HL-60 (cell line): ENCODE data around the gene SMAD4.

Source experiments
- DNase-seq, 2 experiments: peaks; one replicate each; pipeline ENCODE4 v3.0.0-alpha.2; 2010 to 2020; ENCODE audit warnings: low read depth in 1 of 2, low spot score in 1 of 2
- H3K27ac ChIP-seq: fragments of 250-450 bp; sonication (Bioruptor Pico); replicated peaks from 2 replicates; pipeline ENCODE4 v1.5.1; 2020; ENCODE audit warnings: mild to moderate bottlenecking, moderate library complexity
- H3K27me3 ChIP-seq: fragments of 250-450 bp; sonication (Bioruptor Pico); 2 replicates; pipeline ENCODE4 v1.5.1; 2021; ENCODE audit warnings: mild to moderate bottlenecking, moderate library complexity; ENCODE audit not compliant: insufficient read depth, poor library complexity, severe bottlenecking
- H3K4me3 ChIP-seq: replicated peaks from 2 replicates; pipeline ENCODE4 v1.5.1; 2011; ENCODE audit warnings: mild to moderate bottlenecking, control low read depth, low read length; ENCODE audit not compliant: insufficient read depth
- CTCF ChIP-seq: IDR thresholded peaks from one replicate; pipeline ENCODE4 v1.5.1; 2011; ENCODE audit warnings: low read length, control low read depth, inconsistent platforms; ENCODE audit not compliant: insufficient read depth
- GABPA ChIP-seq: IDR thresholded peaks from 2 replicates; pipeline ENCODE4 v1.6.1; 2012; ENCODE audit warnings: low read depth
- POLR2AphosphoS5 ChIP-seq: IDR thresholded peaks from 2 replicates; pipeline ENCODE4 v1.6.1; 2012; ENCODE audit warnings: low read depth
- REST ChIP-seq: IDR thresholded peaks from 2 replicates; pipeline ENCODE4 v1.6.1; 2012; ENCODE audit warnings: low read depth; ENCODE audit not compliant: insufficient replicate concordance
- SPI1 ChIP-seq: IDR thresholded peaks from 2 replicates; pipeline ENCODE4 v1.6.1; 2012; ENCODE audit warnings: low read depth, mild to moderate bottlenecking, borderline replicate concordance

Gene SMAD4

GRCh38 chr18:51017140-51017879 is 12.7 kb upstream of the SMAD4 start:
- no peak for DNase-seq
- Histone ChIP-seq H3K27me3 (no peaks in the 10 kb centered on the region), H3K27ac (no peak overlapping the region), H3K4me3 (no peak overlapping the region)
- no peak for TF ChIP-seq GABPA
- no peak for TF ChIP-seq SPI1
- no peak for TF ChIP-seq CTCF
- TF ChIP-seq REST, result no peak
- no peak for TF ChIP-seq POLR2AphosphoS5

GRCh38 chr18:51020536-51020935 is 9.5 kb upstream of the SMAD4 start:
- H3K27me3 ChIP-seq, result no peaks in the 10 kb centered on the region
- no peak overlapping the region for H3K27ac ChIP-seq
- TF ChIP-seq POLR2AphosphoS5, result no peak
- TF ChIP-seq REST, result no peak
- no peak for TF ChIP-seq GABPA
- TF ChIP-seq CTCF, result no peak
- no peak for TF ChIP-seq SPI1
- H3K4me3 ChIP-seq, result no peak overlapping the region
- DNase-seq, result no peak

GRCh38 chr18:51021226-51021965 is 8.6 kb upstream of the SMAD4 start:
- no peak for TF ChIP-seq GABPA
- no peak for TF ChIP-seq POLR2AphosphoS5
- TF ChIP-seq REST, result no peak
- no peak for TF ChIP-seq CTCF
- TF ChIP-seq SPI1, result no peak
- Histone ChIP-seq H3K27ac (no peak overlapping the region), H3K27me3 (no peaks in the 10 kb centered on the region), H3K4me3 (no peak overlapping the region)
- no peak for DNase-seq
